Spleen (tissue), 11 donors: ENCODE results near the gene DPYD. TPM values are rescaled to one million over a fixed set of nuclear protein-coding genes. Genes with fewer than 3 reads are reported as not detected.

Source experiments
- DNase-seq: peaks from one replicate; pipeline ENCODE4 v3.0.0-alpha.2; 2020
- H3K27ac ChIP-seq, 8 donors: fragments of 200-600 bp; sonication (generic) in 7 of 8; 1 replicate in 4 of 8; 2 replicates in 4 of 8; pipeline versions ENCODE4 v1.5.0 to v1.8.0; 2016 to 2021; ENCODE audit warnings: inconsistent platforms in 4 of 8, mild to moderate bottlenecking in 4 of 8, moderate library complexity in 1 of 8
- H3K27me3 ChIP-seq, 7 donors: fragments of 200-600 bp; sonication (generic) in 6 of 7; replicated peaks in 1 of 7; 1 replicate in 4 of 7; 2 replicates in 3 of 7; pipeline versions ENCODE4 v1.5.0 to v1.8.0; 2016 to 2021; ENCODE audit warnings: inconsistent platforms in 3 of 7, mild to moderate bottlenecking in 1 of 7
- H3K36me3 ChIP-seq, 6 donors: fragments of 200-600 bp; sonication (generic) in 5 of 6; 1 replicate in 4 of 6; 2 replicates in 2 of 6; pipeline versions ENCODE4 v1.5.0 to v1.8.0; 2016 to 2021; ENCODE audit warnings: inconsistent platforms in 2 of 6
- H3K4me1 ChIP-seq, 6 donors: fragments of 200-600 bp; sonication (generic) in 5 of 6; 1 replicate in 3 of 6; 2 replicates in 3 of 6; pipeline versions ENCODE4 v1.5.0 to v1.8.0; 2016 to 2021; ENCODE audit warnings: inconsistent platforms in 3 of 6
- H3K4me3 ChIP-seq, 8 donors: fragments of 200-600 bp; sonication (generic) in 7 of 8; 1 replicate in 4 of 8; 2 replicates in 4 of 8; pipeline versions ENCODE4 v1.5.0 to v1.8.0; 2016 to 2021; ENCODE audit warnings: inconsistent platforms in 4 of 8, mild to moderate bottlenecking in 4 of 8, moderate library complexity in 2 of 8
- H3K9me3 ChIP-seq, 8 donors: fragments of 200-600 bp; sonication (generic) in 7 of 8; 1 replicate in 4 of 8; 2 replicates in 4 of 8; pipeline versions ENCODE4 v1.5.0 to v1.8.0; 2016 to 2021; ENCODE audit warnings: inconsistent platforms in 4 of 8
- POLR2A ChIP-seq, 3 donors: fragments of 450-650 bp; IDR thresholded peaks; one replicate each; pipeline ENCODE4 v1.5.1; 2017; ENCODE audit warnings: antibody characterized with exemption in 3 of 3, mild to moderate bottlenecking in 1 of 3
- POLR2AphosphoS5 ChIP-seq, 3 donors: sonication (generic); formaldehyde crosslinking; IDR thresholded peaks; one replicate each; pipeline ENCODE4 v1.5.1; 2017; ENCODE audit warnings: antibody characterized with exemption in 3 of 3
- WGBS, 5 donors: extraction: QIAGEN DNeasy Blood & Tissue Kit in 3 of 5; methylation state at CpG; one replicate each; pipeline versions ENCODE4 v1.1.5 to v1.1.7; 2013 to 2018; 5-methylcytosine and 5-hydroxymethylcytosine counted together
- intact Hi-C: fragments of 100-400 bp; cut with DNase I; formaldehyde crosslinking; loops from one replicate; pipeline ENCODE4 v1.15.0; 2023; ENCODE audit warnings: low total_unique reads
- polyA plus RNA-seq, 3 donors: library from polyadenylated mRNA; stranded (reverse); fragments of 200-250 nt; gene quantifications; one replicate each; pipeline ENCODE4 v1.2.1, GENCODE V29; 2013
- total RNA-seq, 7 donors: library from RNA; depleted of rRNA in 3 of 7; stranded (reverse); fragments of >200 nt in 3 of 7; fragmentation: NEBNext Ultra II Directional in 4 of 7; extraction: Animal tissue kit (Norgen Biotek cat#: 25700) in 4 of 7; gene quantifications; one replicate each; pipeline versions ENCODE4 v1.1.0 to v1.2.1, GENCODE V29; 2016 to 2021
- TF ChIP-seq, protein P1 (sequence below), 11 experiments: fragments of 200-600 bp in 7 of 11; fragments of 450-650 bp in 4 of 11; sonication (generic) in 4 of 11; IDR thresholded peaks in 8 of 11; conservative IDR thresholded peaks in 3 of 11; 1 replicate in 7 of 11; 2 replicates in 4 of 11; pipeline versions ENCODE4 v1.4.0 to v1.8.0; 2016 to 2021; ENCODE audit warnings: antibody characterized with exemption in 11 of 11, inconsistent platforms in 4 of 11, mild to moderate bottlenecking in 1 of 11
- donor health status: healthy with polysubstance abuse.
- donor health status: DM: no; HTN: no; CAD: no; lungs with moderate emphysema.
- donor health status: DM: no; HTN: no; CAD: no.
- donor health status: Bipolar disorder and iron deficiency.
- donor health status: healthy.
- donor health status: DM: no; HTN: no; CAD: no.
- donor health status: DM: yes; HTN: yes; CAD: no.

DPYD gene
- total and polyA plus RNA-seq, 10 donors = 7.3 to 114 (median 92.3) TPM

DNA sequence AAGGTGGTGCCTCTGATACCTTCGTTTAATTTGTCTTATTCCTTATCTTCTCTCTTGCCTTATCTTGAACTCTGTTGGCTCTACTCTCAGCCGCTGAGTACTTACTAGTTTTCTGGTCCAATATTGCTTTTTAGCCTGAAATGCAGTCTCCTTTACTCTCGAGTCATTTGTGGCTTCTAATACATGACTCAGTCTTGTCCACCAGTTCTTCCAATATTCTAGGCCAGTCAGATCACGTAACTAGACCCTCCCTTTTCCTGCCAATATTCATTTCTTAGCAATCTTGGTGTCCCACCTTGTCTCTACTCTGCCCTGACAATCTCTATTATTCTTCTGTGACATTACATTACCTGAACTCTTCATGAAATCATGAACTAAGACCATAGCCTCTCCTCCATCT lies 555.8 kb downstream of the DPYD start:
- intact Hi-C loops = no loop called here
- H3K4me3 ChIP-seq = no peak overlapping the region
- 82 to 94% (median 88%) methylated on average over 4 of the region's 4 CpGs for whole genome bisulfite sequencing, 5 donors
- DNase-seq = no peak
- peaks cover 0 to 14% (median 0%) of the 10 kb centered on the region in 6 donors for H3K36me3 ChIP-seq
- no peak overlapping the region for H3K27ac ChIP-seq
- no peaks in the 10 kb centered on the region for H3K4me1 ChIP-seq
- TF ChIP-seq POLR2A (IDR thresholded peaks at IDR 0.05) (no peak), POLR2AphosphoS5 (IDR thresholded peaks at IDR 0.05) (no peak)
- TF ChIP-seq, protein P1, sequence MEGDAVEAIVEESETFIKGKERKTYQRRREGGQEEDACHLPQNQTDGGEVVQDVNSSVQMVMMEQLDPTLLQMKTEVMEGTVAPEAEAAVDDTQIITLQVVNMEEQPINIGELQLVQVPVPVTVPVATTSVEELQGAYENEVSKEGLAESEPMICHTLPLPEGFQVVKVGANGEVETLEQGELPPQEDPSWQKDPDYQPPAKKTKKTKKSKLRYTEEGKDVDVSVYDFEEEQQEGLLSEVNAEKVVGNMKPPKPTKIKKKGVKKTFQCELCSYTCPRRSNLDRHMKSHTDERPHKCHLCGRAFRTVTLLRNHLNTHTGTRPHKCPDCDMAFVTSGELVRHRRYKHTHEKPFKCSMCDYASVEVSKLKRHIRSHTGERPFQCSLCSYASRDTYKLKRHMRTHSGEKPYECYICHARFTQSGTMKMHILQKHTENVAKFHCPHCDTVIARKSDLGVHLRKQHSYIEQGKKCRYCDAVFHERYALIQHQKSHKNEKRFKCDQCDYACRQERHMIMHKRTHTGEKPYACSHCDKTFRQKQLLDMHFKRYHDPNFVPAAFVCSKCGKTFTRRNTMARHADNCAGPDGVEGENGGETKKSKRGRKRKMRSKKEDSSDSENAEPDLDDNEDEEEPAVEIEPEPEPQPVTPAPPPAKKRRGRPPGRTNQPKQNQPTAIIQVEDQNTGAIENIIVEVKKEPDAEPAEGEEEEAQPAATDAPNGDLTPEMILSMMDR (IDR thresholded peaks at IDR 0.05 in 8 of 11, conservative IDR thresholded peaks at IDR 0.05 in 3 of 11) = no peak
- no peaks in the 10 kb centered on the region for H3K9me3 ChIP-seq
- no peaks in the 10 kb centered on the region for H3K27me3 ChIP-seq

DNA sequence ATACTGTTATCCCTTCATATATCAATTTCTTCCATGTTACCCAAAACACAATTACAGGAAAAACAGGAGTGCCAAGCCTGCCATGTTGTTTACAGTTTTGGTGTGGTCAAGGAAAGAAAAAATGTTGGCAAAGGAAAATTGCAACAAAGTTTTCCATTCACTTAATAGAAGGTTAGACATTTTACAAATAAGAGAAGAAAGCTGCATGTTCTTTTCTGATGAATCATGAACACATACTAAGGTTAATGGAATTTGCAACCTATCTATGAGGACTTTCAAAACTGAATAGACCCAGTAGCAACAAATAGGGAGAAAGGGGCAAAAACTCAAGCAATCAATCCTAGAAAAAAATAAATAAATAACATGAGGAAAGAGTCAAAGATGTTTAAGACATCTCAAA lies 556.7 kb downstream of the DPYD start:
- Histone ChIP-seq H3K4me3 (no peak overlapping the region), H3K27ac (no peak overlapping the region), H3K36me3 (peaks cover 0 to 14% (median 0%) of the 10 kb centered on the region in 6 donors), H3K27me3 (no peaks in the 10 kb centered on the region), H3K9me3 (no peaks in the 10 kb centered on the region), H3K4me1 (no peaks in the 10 kb centered on the region)
- intact Hi-C loops = no loop called here
- TF ChIP-seq POLR2AphosphoS5 (IDR thresholded peaks at IDR 0.05) (no peak), POLR2A (IDR thresholded peaks at IDR 0.05) (no peak)
- TF ChIP-seq, protein P1 (IDR thresholded peaks at IDR 0.05 in 8 of 11, conservative IDR thresholded peaks at IDR 0.05 in 3 of 11) = no peak
- no peak for DNase-seq

- Histone ChIP-seq H3K4me1 (peaks cover 0 to 8% (median 0%) of the 10 kb centered on the region in 6 donors), H3K9me3 (peaks cover 0 to 13% (median 3%) of the 10 kb centered on the region in 8 donors), H3K27me3 (no peaks in the 10 kb centered on the region), H3K4me3 (no peak overlapping the region), H3K36me3 (peaks cover 0 to 26% (median 0%) of the 10 kb centered on the region in 6 donors), H3K27ac (no peak overlapping the region)
- DNase-seq = no peak
- intact Hi-C loops = no loop called here
- TF ChIP-seq, protein P1 (IDR thresholded peaks at IDR 0.05 in 8 of 11, conservative IDR thresholded peaks at IDR 0.05 in 3 of 11) = no peak
- TF ChIP-seq POLR2AphosphoS5 (IDR thresholded peaks at IDR 0.05) (no peak), POLR2A (IDR thresholded peaks at IDR 0.05) (no peak)
- WGBS, 5 donors = 93 to 100% (median 100%) methylated on average over 1 of the region's 1 CpG
These were observed 564.5 kb downstream of the DPYD start for GRCh38 chr1:97356309-97356708.

GRCh38 chr1:97352936-97353382 lies 567.9 kb downstream of the DPYD start:
- TF ChIP-seq, protein P1 (IDR thresholded peaks at IDR 0.05 in 8 of 11, conservative IDR thresholded peaks at IDR 0.05 in 3 of 11) = no peak
- TF ChIP-seq POLR2AphosphoS5 (IDR thresholded peaks at IDR 0.05) (no peak), POLR2A (IDR thresholded peaks at IDR 0.05) (no peak)
- WGBS, 5 donors = 83 to 99% (median 96%) methylated on average over 4 of the region's 4 CpGs
- H3K36me3 ChIP-seq = peaks cover 0 to 15% (median 0%) of the 10 kb centered on the region in 6 donors
- intact Hi-C loops = no loop called here
- H3K27ac ChIP-seq = no peak overlapping the region
- H3K9me3 ChIP-seq = peaks cover 0 to 3% (median under 1%) of the 10 kb centered on the region in 8 donors
- peaks cover 0 to 10% (median 0%) of the 10 kb centered on the region in 6 donors for H3K4me1 ChIP-seq
- H3K27me3 ChIP-seq = no peaks in the 10 kb centered on the region
- H3K4me3 ChIP-seq = no peak overlapping the region
- DNase-seq = no peak
